ENCODE data around the gene SSTR5.

DNA sequence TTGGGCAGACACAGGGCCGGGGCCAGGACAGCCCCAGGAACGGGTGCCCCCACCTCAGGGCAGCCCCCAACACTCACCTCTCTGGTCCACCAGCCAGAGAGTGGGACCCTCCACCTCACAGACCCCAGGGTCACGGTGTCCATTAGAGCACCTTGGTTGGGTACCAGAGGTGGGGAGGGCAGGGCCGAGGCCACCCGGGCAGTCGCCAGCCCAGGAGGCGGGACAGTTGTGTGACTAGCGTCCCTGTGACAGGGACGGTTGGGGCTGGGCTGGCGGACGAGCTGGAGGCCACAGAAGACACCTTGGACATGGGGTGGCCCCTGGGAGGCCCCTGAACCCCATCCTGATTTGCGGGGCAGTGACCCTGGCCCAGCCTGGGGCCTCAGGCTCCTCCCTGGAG, 35.2 kb downstream of the SSTR5 start:
- TF ChIP-seq, protein P1, sequence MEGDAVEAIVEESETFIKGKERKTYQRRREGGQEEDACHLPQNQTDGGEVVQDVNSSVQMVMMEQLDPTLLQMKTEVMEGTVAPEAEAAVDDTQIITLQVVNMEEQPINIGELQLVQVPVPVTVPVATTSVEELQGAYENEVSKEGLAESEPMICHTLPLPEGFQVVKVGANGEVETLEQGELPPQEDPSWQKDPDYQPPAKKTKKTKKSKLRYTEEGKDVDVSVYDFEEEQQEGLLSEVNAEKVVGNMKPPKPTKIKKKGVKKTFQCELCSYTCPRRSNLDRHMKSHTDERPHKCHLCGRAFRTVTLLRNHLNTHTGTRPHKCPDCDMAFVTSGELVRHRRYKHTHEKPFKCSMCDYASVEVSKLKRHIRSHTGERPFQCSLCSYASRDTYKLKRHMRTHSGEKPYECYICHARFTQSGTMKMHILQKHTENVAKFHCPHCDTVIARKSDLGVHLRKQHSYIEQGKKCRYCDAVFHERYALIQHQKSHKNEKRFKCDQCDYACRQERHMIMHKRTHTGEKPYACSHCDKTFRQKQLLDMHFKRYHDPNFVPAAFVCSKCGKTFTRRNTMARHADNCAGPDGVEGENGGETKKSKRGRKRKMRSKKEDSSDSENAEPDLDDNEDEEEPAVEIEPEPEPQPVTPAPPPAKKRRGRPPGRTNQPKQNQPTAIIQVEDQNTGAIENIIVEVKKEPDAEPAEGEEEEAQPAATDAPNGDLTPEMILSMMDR (IDR thresholded peaks at IDR 0.05), result no peak
- no peak for TF ChIP-seq EP300 (IDR thresholded peaks at IDR 0.05)
- TF ChIP-seq POLR2A (IDR thresholded peaks at IDR 0.05), result no peak
- no peak for TF ChIP-seq POLR2AphosphoS5 (IDR thresholded peaks at IDR 0.05)

Data from upper lobe of left lung (tissue), 4 donors.